HEK293 (cell line): ENCODE results near the gene CAPNS2.
"Not testable (repeated sequence)": the region's sequence is repeated elsewhere in the genome, so short reads cannot be mapped to it uniquely, and the experiment has no call there.

ENCODE experiments used
- CTCF ChIA-PET: fragments of 350-600 bp; formaldehyde crosslinking; extraction: SDS; loops from one replicate; lab custom pipeline; 2021; ENCODE audit warnings: antibody characterized with exemption; lab: Yijun Ruan, JAX
- POLR2A ChIA-PET: fragments of 300-600 bp; formaldehyde crosslinking; extraction: SDS; loops from one replicate; lab custom pipeline; 2020; ENCODE audit warnings: antibody characterized with exemption, inconsistent platforms; lab: Yijun Ruan, JAX
- H3K27ac ChIP-seq: fragments of 200-500 bp; sonication (Bioruptor generic); 2 replicates; pipeline ENCODE4 v1.5.1; 2014; ENCODE audit warnings: low read depth, low read length, control low read depth, inconsistent platforms; ENCODE audit errors: extremely low read depth
- H3K36me3 ChIP-seq, 2 experiments: fragments of 200-500 bp in 1 of 2; sonication (Bioruptor generic) in 1 of 2; 1 replicate in 1 of 2; 2 replicates in 1 of 2; pipeline ENCODE4 v1.5.1; 2014 to 2017; ENCODE audit warnings: inconsistent platforms in 2 of 2, low read length in 2 of 2; ENCODE audit not compliant: control insufficient read depth in 2 of 2, insufficient read depth in 1 of 2
- H3K4me1 ChIP-seq: fragments of 200-500 bp; sonication (Bioruptor generic); 2 replicates; pipeline ENCODE4 v1.5.1; 2014; ENCODE audit warnings: mild to moderate bottlenecking, low read length, inconsistent platforms; ENCODE audit not compliant: control insufficient read depth, insufficient read depth
- H3K4me3 ChIP-seq: 2 replicates; pipeline ENCODE4 v1.5.1; 2011; ENCODE audit warnings: low read depth, mild to moderate bottlenecking, control low read depth, low read length, moderate library complexity
- H3K9me3 ChIP-seq: fragments of 200-500 bp; sonication (Bioruptor generic); 2 replicates; pipeline ENCODE4 v1.5.1; 2014; ENCODE audit warnings: low read depth, low read length, inconsistent platforms; ENCODE audit not compliant: control insufficient read depth, insufficient read depth
- AEBP2 ChIP-seq: fragments of 450-650 bp; formaldehyde crosslinking; IDR thresholded peaks from 2 replicates; pipeline ENCODE4 v1.5.1; 2016; ENCODE audit warnings: missing biosample characterization, missing genetic modification characterization, borderline replicate concordance
- MZF1 ChIP-seq: fragments of 450-650 bp; formaldehyde crosslinking; IDR thresholded peaks from 2 replicates; pipeline ENCODE4 v1.5.1; 2017; ENCODE audit warnings: missing biosample characterization, missing genetic modification characterization, borderline replicate concordance
- SP2 ChIP-seq: fragments of 450-650 bp; formaldehyde crosslinking; IDR thresholded peaks from 2 replicates; pipeline ENCODE4 v1.5.1; 2016; ENCODE audit warnings: missing biosample characterization, missing genetic modification characterization
- WT1 ChIP-seq: fragments of 450-650 bp; formaldehyde crosslinking; IDR thresholded peaks from 2 replicates; pipeline ENCODE4 v1.5.1; 2016; ENCODE audit warnings: missing biosample characterization, missing genetic modification characterization
- ZBTB17 ChIP-seq: fragments of 450-650 bp; formaldehyde crosslinking; IDR thresholded peaks from 2 replicates; pipeline ENCODE4 v1.5.1; 2016; ENCODE audit warnings: missing biosample characterization, missing genetic modification characterization
- ZFP37 ChIP-seq: fragments of 450-650 bp; formaldehyde crosslinking; IDR thresholded peaks from 2 replicates; pipeline ENCODE4 v1.5.1; 2016; ENCODE audit warnings: missing biosample characterization, missing genetic modification characterization
- ZIC2 ChIP-seq: fragments of 450-650 bp; formaldehyde crosslinking; IDR thresholded peaks from 2 replicates; pipeline ENCODE4 v1.5.1; 2016; ENCODE audit warnings: missing biosample characterization, missing genetic modification characterization
- ZNF239 ChIP-seq: fragments of 450-650 bp; formaldehyde crosslinking; IDR thresholded peaks from 2 replicates; pipeline ENCODE4 v1.5.1; 2016; ENCODE audit warnings: missing biosample characterization, missing genetic modification characterization
- ZNF426 ChIP-seq: fragments of 450-650 bp; formaldehyde crosslinking; IDR thresholded peaks from 2 replicates; pipeline ENCODE4 v1.5.1; 2017; ENCODE audit warnings: missing biosample characterization, missing genetic modification characterization, mild to moderate bottlenecking, inconsistent platforms, moderate library complexity
- ZNF510 ChIP-seq: fragments of 450-650 bp; formaldehyde crosslinking; IDR thresholded peaks from 2 replicates; pipeline ENCODE4 v1.5.1; 2018; ENCODE audit warnings: mild to moderate bottlenecking, missing genetic modification characterization, missing biosample characterization; ENCODE audit not compliant: insufficient replicate concordance
- ZNF521 ChIP-seq: fragments of 450-650 bp; formaldehyde crosslinking; IDR thresholded peaks from 2 replicates; pipeline ENCODE4 v1.5.1; 2017; ENCODE audit warnings: missing biosample characterization, mild to moderate bottlenecking, missing genetic modification characterization
- ZNF596 ChIP-seq: fragments of 450-650 bp; IDR thresholded peaks from 2 replicates; pipeline ENCODE4 v1.5.0; 2018; ENCODE audit warnings: missing biosample characterization, mild to moderate bottlenecking, missing genetic modification characterization, moderate library complexity
- ZNF639 ChIP-seq: fragments of 450-650 bp; formaldehyde crosslinking; IDR thresholded peaks from 2 replicates; pipeline ENCODE4 v1.5.1; 2016; ENCODE audit warnings: missing biosample characterization, missing genetic modification characterization
- ZNF677 ChIP-seq: fragments of 450-650 bp; IDR thresholded peaks from 2 replicates; pipeline ENCODE4 v1.5.0; 2018; ENCODE audit warnings: missing biosample characterization, mild to moderate bottlenecking, missing genetic modification characterization, moderate library complexity
- ZNF843 ChIP-seq: fragments of 450-650 bp; formaldehyde crosslinking; IDR thresholded peaks from 2 replicates; pipeline ENCODE4 v1.5.1; 2016; ENCODE audit warnings: missing biosample characterization, missing genetic modification characterization
- ZSCAN23 ChIP-seq: fragments of 450-650 bp; formaldehyde crosslinking; IDR thresholded peaks from 2 replicates; pipeline ENCODE4 v1.5.1; 2016; ENCODE audit warnings: missing biosample characterization, missing genetic modification characterization

Gene CAPNS2

GRCh38 chr16:55615071-55615470, 48.6 kb downstream of the CAPNS2 start:
- CTCF ChIA-PET: no interaction called here
- TF ChIP-seq ZNF843 (no peak), ZFP37 (tag by site-specific recombination) (no peak), ZNF510 (tag by site-specific recombination) (no peak), ZNF521 (tag by site-specific recombination) (no peak), ZNF639 (no peak), AEBP2 (no peak), ZBTB17 (no peak), SP2 (no peak), ZNF677 (no peak), ZNF596 (tag by site-specific recombination) (no peak), WT1 (tag by site-specific recombination) (no peak), ZSCAN23 (tag by site-specific recombination) (no peak), ZNF239 (tag by site-specific recombination) (no peak), ZIC2 (no peak), MZF1 (tag by site-specific recombination) (no peak), ZNF426 (tag by site-specific recombination) (no peak)
- Histone ChIP-seq H3K4me3 (no peak overlapping the region), H3K9me3 (no peaks in the 10 kb centered on the region), H3K36me3 (no peaks in the 10 kb centered on the region), H3K4me1 (no peaks in the 10 kb centered on the region), H3K27ac (no peak overlapping the region)
- POLR2A ChIA-PET: no interaction called here

DNA sequence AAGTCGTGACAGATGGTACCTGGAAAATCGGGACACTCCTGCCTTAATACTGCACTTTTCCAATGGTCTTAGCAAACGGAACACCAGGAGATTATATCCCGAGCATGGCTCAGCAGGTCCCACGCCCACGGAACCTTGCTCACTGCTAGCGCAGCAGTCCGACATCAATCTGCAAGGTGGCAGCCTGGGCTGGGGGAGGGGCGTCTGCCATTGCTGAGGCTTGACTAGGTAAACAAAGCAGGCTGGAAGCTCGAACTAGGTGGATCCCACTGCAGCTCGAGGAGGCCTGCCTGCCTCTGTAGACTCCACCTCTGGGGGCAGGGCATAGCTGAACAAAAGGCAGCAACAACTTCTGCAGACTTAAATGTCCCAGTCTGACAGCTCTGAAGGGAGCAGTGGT, 49.2 kb downstream of the CAPNS2 start:
- H3K4me3 ChIP-seq, H3K9me3 ChIP-seq, H3K27ac ChIP-seq, H3K4me1 ChIP-seq, H3K36me3 ChIP-seq, POLR2A ChIA-PET: not testable (repeated sequence)
- CTCF ChIA-PET: interaction anchor here (0.9 kb wide), 1 partner anchor 151 kb away, joined by 3 read pairs; no protein-coding TSS in a partner anchor
